ENCODE results near the gene METTL17.

GRCh38 chr14:21042918-21043317 is 53.1 kb downstream of the METTL17 start:
- TF ChIP-seq FOXA1 (IDR thresholded peaks at IDR 0.05) (no peak), SUZ12 (IDR thresholded peaks at IDR 0.05) (no peak), ARNT (IDR thresholded peaks at IDR 0.05) (no peak), FOXK2 (IDR thresholded peaks at IDR 0.05) (no peak), NFRKB (IDR thresholded peaks at IDR 0.05) (no peak), TARDBP (IDR thresholded peaks at IDR 0.05) (no peak), HDGF (IDR thresholded peaks at IDR 0.05; ENCODE audit: borderline replicate concordance) (no peak), FOXM1 (IDR thresholded peaks at IDR 0.05; ENCODE audit: borderline replicate concordance) (no peak), BHLHE40 (IDR thresholded peaks at IDR 0.05; ENCODE audit: borderline replicate concordance) (no peak), PKNOX1 (IDR thresholded peaks at IDR 0.05) (no peak), CTBP1 (IDR thresholded peaks at IDR 0.05; ENCODE audit: borderline replicate concordance) (no peak), SP1 (IDR thresholded peaks at IDR 0.05) (no peak), ZNF384 (IDR thresholded peaks at IDR 0.05) (no peak), LEF1 (IDR thresholded peaks at IDR 0.05; ENCODE audit: borderline replicate concordance) (no peak)
